ENCODE measurements around the gene ZSCAN10. TPM values are rescaled to one million over a fixed set of nuclear protein-coding genes. Genes with fewer than 3 reads are reported as not detected.

Gene ZSCAN10
- total and polyA plus RNA-seq, 2 of the 13 experiments (the other 11 are each of a cell fraction or from before 2014, with no cell fraction given): not detected

DNA sequence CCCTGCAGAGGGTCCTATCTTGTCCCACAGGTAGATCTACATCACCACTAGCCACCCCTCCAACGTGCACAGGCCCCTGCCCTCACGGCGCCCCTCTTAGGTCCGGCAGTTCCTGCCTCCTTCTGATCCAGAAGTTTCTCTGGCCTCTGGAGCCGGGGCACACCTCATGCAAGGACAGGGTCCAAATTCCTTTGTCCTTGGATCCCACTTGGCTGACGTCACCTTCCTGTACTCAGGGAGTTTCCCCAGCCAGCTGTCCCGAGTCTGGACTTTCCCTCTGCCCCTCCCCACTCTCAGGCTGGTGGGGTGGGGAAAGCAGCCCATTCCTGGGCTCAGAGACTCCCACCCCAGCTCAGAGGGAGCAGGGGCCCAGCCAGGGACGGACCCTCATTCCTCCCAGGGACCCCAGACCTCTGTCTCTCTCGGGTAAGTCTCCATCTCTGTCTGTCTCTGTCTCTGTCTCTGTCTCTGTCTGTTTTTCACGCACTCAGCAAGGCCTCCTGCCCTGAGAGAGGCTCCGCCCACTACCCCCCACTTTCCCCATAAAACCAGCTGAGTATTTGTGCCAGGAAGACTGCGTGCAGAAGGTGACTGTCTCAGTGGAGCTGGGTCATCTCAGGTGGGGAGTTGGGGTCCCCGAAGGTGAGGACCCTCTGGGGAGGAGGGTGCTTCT, 33.9 kb downstream of the ZSCAN10 start, which contains the start of gene IL32 (continued):
- TF ChIP-seq ZNF687 (CRISPR knock-in tag; IDR thresholded peaks at IDR 0.05) (peak; percentile 98), SMAD9 (CRISPR knock-in tag; IDR thresholded peaks at IDR 0.05) (no peak), SOX13 (IDR thresholded peaks at IDR 0.05) (no peak), SOX13 (CRISPR knock-in tag; conservative IDR thresholded peaks at IDR 0.05 in 1 of 2, IDR thresholded peaks at IDR 0.05 in 1 of 2) (peak in 1 of 2 experiments; percentile 69; a peak in 2 of 4 replicates), ZNF235 (CRISPR knock-in tag; IDR thresholded peaks at IDR 0.05; ENCODE audit: borderline replicate concordance) (peak; percentile 5; the same call in 1 of the 2 replicates), MATR3 (CRISPR knock-in tag; IDR thresholded peaks at IDR 0.05) (no peak), E2F5 (CRISPR knock-in tag; conservative IDR thresholded peaks at IDR 0.05) (no peak), ZNF564 (CRISPR knock-in tag; IDR thresholded peaks at IDR 0.05) (0 out of 2 replicates have a peak, but pooled peaks have one; percentile 57), CBX5 (CRISPR knock-in tag; IDR thresholded peaks at IDR 0.05; ENCODE audit: borderline replicate concordance) (peak; percentile 58; the same call in 1 of the 2 replicates), ZNF549 (CRISPR knock-in tag; IDR thresholded peaks at IDR 0.05) (no peak), ZNF460 (CRISPR knock-in tag; IDR thresholded peaks at IDR 0.05; ENCODE audit: borderline replicate concordance) (no peak), NR2F6 (IDR thresholded peaks at IDR 0.05) (peak; percentile 37; the same call in 1 of the 2 replicates), NR2F6 (CRISPR knock-in tag; IDR thresholded peaks at IDR 0.05) (peak; percentile 74), XRCC5 (optimal IDR thresholded peaks at IDR 0.05; ENCODE audit: low read length) (peak; percentile 48), ELF1 (CRISPR knock-in tag; IDR thresholded peaks at IDR 0.05) (0 out of 2 replicates have a peak, but pooled peaks have one; percentile 23), CREB1 (IDR thresholded peaks at IDR 0.05) (peak; percentile 94), CREB1 (CRISPR knock-in tag; IDR thresholded peaks at IDR 0.05) (peak; percentile 82; the same call in 1 of the 2 replicates), FOXC1 (CRISPR knock-in tag; IDR thresholded peaks at IDR 0.05; ENCODE audit: borderline replicate concordance) (0 out of 2 replicates have a peak, but pooled peaks have one; percentile 61), MAFK (conservative IDR thresholded peaks at IDR 0.05 in 1 of 2, IDR thresholded peaks at IDR 0.05 in 1 of 2; ENCODE audit: low read length in 2 of 2) (peak in 1 of 2 experiments; percentile 35; a peak in 2 of 4 replicates), ELF4 (CRISPR knock-in tag; IDR thresholded peaks at IDR 0.05; ENCODE audit: borderline replicate concordance) (peak; percentile 49; the same call in 1 of the 2 replicates), ZNF337 (CRISPR knock-in tag; IDR thresholded peaks at IDR 0.05; ENCODE audit: borderline replicate concordance, low read depth) (0 out of 2 replicates have a peak, but pooled peaks have one; percentile 27), NFE2L2 (IDR thresholded peaks at IDR 0.05; ENCODE audit: low read length) (no peak), ARHGAP35 (CRISPR knock-in tag; IDR thresholded peaks at IDR 0.05; ENCODE audit: borderline replicate concordance) (peak; percentile 61; the same call in 1 of the 2 replicates)
- TF ChIP-seq, protein P1, sequence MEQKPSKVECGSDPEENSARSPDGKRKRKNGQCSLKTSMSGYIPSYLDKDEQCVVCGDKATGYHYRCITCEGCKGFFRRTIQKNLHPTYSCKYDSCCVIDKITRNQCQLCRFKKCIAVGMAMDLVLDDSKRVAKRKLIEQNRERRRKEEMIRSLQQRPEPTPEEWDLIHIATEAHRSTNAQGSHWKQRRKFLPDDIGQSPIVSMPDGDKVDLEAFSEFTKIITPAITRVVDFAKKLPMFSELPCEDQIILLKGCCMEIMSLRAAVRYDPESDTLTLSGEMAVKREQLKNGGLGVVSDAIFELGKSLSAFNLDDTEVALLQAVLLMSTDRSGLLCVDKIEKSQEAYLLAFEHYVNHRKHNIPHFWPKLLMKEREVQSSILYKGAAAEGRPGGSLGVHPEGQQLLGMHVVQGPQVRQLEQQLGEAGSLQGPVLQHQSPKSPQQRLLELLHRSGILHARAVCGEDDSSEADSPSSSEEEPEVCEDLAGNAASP (CRISPR knock-in tag; IDR thresholded peaks at IDR 0.05; ENCODE audit: borderline replicate concordance): peak; percentile 93
